Measurements from ENCODE around the gene EYS. TPM values are rescaled to one million over a fixed set of nuclear protein-coding genes. Genes with fewer than 3 reads are reported as not detected.

Gene EYS
- total and polyA plus RNA-seq, 4 donors = 0.08 to 0.63 (median 0.36) TPM

GRCh38 chr6:64185621-64186020 lies 1521.4 kb downstream of the EYS start:
- H3K27me3 ChIP-seq (ENCODE audit: control insufficient read depth in 4 of 4, insufficient read depth in 4 of 4, low read length in 3 of 4) = no peaks in the 10 kb centered on the region
- no peaks in the 10 kb centered on the region for H3K9me3 ChIP-seq (ENCODE audit: control insufficient read depth in 4 of 4, low read length in 3 of 4)
- 76% methylated on average over 5 of the region's 5 CpGs for WGBS
- no peaks in the 10 kb centered on the region for H3K4me1 ChIP-seq (ENCODE audit: control insufficient read depth in 4 of 4, insufficient read depth in 4 of 4, low read length in 3 of 4)
- no peak for DNase-seq (ENCODE audit: low spot score)
- H3K27ac ChIP-seq (ENCODE audit: low read depth in 1 of 2, low read length in 2 of 2) = no peak overlapping the region
- TF ChIP-seq NR2F2 (IDR thresholded peaks at IDR 0.05) (no peak), SP1 (IDR thresholded peaks at IDR 0.05) (no peak), CTCF (IDR thresholded peaks at IDR 0.05; ENCODE audit: low read depth, low read length, missing input control) (no peak), RAD21 (IDR thresholded peaks at IDR 0.05) (no peak), ATF3 (IDR thresholded peaks at IDR 0.05) (no peak), YY1 (IDR thresholded peaks at IDR 0.05) (no peak), GABPA (IDR thresholded peaks at IDR 0.05 in 1 of 2, conservative IDR thresholded peaks at IDR 0.05 in 1 of 2) (no peak), TAF1 (conservative IDR thresholded peaks at IDR 0.05) (no peak), HNF4G (IDR thresholded peaks at IDR 0.05) (no peak), FOXA1 (IDR thresholded peaks at IDR 0.05) (no peak), MAX (IDR thresholded peaks at IDR 0.05) (no peak), FOXA2 (IDR thresholded peaks at IDR 0.05) (no peak), HNF4A (conservative IDR thresholded peaks at IDR 0.05) (no peak), RXRA (IDR thresholded peaks at IDR 0.05) (no peak)
- TF ChIP-seq, protein P1, sequence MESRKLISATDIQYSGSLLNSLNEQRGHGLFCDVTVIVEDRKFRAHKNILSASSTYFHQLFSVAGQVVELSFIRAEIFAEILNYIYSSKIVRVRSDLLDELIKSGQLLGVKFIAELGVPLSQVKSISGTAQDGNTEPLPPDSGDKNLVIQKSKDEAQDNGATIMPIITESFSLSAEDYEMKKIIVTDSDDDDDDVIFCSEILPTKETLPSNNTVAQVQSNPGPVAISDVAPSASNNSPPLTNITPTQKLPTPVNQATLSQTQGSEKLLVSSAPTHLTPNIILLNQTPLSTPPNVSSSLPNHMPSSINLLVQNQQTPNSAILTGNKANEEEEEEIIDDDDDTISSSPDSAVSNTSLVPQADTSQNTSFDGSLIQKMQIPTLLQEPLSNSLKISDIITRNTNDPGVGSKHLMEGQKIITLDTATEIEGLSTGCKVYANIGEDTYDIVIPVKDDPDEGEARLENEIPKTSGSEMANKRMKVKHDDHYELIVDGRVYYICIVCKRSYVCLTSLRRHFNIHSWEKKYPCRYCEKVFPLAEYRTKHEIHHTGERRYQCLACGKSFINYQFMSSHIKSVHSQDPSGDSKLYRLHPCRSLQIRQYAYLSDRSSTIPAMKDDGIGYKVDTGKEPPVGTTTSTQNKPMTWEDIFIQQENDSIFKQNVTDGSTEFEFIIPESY (IDR thresholded peaks at IDR 0.05) = no peak
- TF ChIP-seq, protein P2, sequence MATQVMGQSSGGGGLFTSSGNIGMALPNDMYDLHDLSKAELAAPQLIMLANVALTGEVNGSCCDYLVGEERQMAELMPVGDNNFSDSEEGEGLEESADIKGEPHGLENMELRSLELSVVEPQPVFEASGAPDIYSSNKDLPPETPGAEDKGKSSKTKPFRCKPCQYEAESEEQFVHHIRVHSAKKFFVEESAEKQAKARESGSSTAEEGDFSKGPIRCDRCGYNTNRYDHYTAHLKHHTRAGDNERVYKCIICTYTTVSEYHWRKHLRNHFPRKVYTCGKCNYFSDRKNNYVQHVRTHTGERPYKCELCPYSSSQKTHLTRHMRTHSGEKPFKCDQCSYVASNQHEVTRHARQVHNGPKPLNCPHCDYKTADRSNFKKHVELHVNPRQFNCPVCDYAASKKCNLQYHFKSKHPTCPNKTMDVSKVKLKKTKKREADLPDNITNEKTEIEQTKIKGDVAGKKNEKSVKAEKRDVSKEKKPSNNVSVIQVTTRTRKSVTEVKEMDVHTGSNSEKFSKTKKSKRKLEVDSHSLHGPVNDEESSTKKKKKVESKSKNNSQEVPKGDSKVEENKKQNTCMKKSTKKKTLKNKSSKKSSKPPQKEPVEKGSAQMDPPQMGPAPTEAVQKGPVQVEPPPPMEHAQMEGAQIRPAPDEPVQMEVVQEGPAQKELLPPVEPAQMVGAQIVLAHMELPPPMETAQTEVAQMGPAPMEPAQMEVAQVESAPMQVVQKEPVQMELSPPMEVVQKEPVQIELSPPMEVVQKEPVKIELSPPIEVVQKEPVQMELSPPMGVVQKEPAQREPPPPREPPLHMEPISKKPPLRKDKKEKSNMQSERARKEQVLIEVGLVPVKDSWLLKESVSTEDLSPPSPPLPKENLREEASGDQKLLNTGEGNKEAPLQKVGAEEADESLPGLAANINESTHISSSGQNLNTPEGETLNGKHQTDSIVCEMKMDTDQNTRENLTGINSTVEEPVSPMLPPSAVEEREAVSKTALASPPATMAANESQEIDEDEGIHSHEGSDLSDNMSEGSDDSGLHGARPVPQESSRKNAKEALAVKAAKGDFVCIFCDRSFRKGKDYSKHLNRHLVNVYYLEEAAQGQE (IDR thresholded peaks at IDR 0.05) = no peak
- no peaks in the 10 kb centered on the region for H3K36me3 ChIP-seq (ENCODE audit: control insufficient read depth in 4 of 4, insufficient read depth in 3 of 4, low read depth in 1 of 4, low read length in 3 of 4)
- no peak overlapping the region for H3K9ac ChIP-seq (ENCODE audit: low read depth in 1 of 2, low read length in 2 of 2)
- no peak overlapping the region for H3K4me3 ChIP-seq (ENCODE audit: low read depth in 1 of 3, low read length in 3 of 3)

- WGBS = 67% methylated on average over 5 of the region's 5 CpGs
- TF ChIP-seq HNF4G (IDR thresholded peaks at IDR 0.05) (no peak), FOXA1 (IDR thresholded peaks at IDR 0.05) (no peak), TAF1 (conservative IDR thresholded peaks at IDR 0.05) (no peak), FOXA2 (IDR thresholded peaks at IDR 0.05) (no peak), JUND (IDR thresholded peaks at IDR 0.05) (no peak), HNF4A (conservative IDR thresholded peaks at IDR 0.05) (no peak), YY1 (IDR thresholded peaks at IDR 0.05) (no peak), RAD21 (IDR thresholded peaks at IDR 0.05) (no peak), RXRA (IDR thresholded peaks at IDR 0.05) (no peak), ATF3 (IDR thresholded peaks at IDR 0.05) (no peak)
- TF ChIP-seq, protein P2 (IDR thresholded peaks at IDR 0.05) = no peak
These were observed 1531.7 kb downstream of the EYS start for GRCh38 chr6:64175296-64175695.

More at GRCh38 chr6:64175296-64175695, 1531.7 kb downstream of the EYS start:
- Histone ChIP-seq H3K9me3 (ENCODE audit: control insufficient read depth in 4 of 4, low read length in 3 of 4) (no peaks in the 10 kb centered on the region), H3K36me3 (ENCODE audit: control insufficient read depth in 4 of 4, insufficient read depth in 3 of 4, low read depth in 1 of 4, low read length in 3 of 4) (no peaks in the 10 kb centered on the region), H3K9ac (ENCODE audit: low read depth in 1 of 2, low read length in 2 of 2) (no peak overlapping the region), H3K27me3 (ENCODE audit: control insufficient read depth in 4 of 4, insufficient read depth in 4 of 4, low read length in 3 of 4) (no peaks in the 10 kb centered on the region), H3K27ac (ENCODE audit: low read depth in 1 of 2, low read length in 2 of 2) (no peak overlapping the region), H3K4me1 (ENCODE audit: control insufficient read depth in 4 of 4, insufficient read depth in 4 of 4, low read length in 3 of 4) (no peaks in the 10 kb centered on the region), H3K4me3 (ENCODE audit: low read depth in 1 of 3, low read length in 3 of 3) (no peak overlapping the region)
- no peak for DNase-seq (ENCODE audit: low spot score)
